ENCODE measurements around the gene FCRL1. TPM values are rescaled to one million over a fixed set of nuclear protein-coding genes. Genes with fewer than 3 reads are reported as not detected.

Gene FCRL1
- total RNA-seq, 1 experiment from 2014 or later = not detected

DNA sequence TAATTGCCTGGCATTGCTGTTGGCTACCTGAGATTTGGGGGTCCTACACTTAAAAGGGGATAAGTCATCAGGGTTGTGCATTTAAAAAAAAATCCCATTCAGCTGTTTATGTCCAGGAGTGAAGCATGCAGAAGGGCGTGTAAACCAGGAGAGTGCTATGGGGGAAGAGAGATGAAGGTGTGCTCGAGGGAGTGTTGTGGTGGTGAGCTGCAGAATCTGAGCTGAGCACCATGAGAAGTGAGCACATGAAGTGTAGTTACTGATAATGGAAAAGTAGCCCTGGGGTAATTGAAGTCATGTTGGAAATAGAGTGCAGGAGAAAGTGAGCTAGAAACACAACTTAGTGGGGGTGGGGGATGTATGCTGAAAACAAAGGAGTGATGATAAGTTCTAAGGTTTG lies 705 bp downstream of the FCRL1 start:
- Histone ChIP-seq H3K27ac (ENCODE audit: insufficient read length, low read depth, low read length) (no peak overlapping the region), H3K9ac (ENCODE audit: extremely low read depth, insufficient read length, low read length) (no peak overlapping the region), H3K79me1 (ENCODE audit: insufficient read depth, low read depth, low read length, poor library complexity, severe bottlenecking) (no peaks in the 10 kb centered on the region), H4K8ac (replicated peaks; ENCODE audit: insufficient read length, low read depth, low read length) (no peak overlapping the region), H3K9me3 (ENCODE audit: control insufficient read depth, low read depth, low read length) (no peaks in the 10 kb centered on the region), H2BK20ac (ENCODE audit: low read depth, low read length, poor library complexity, severe bottlenecking) (no peak overlapping the region), H4K5ac (ENCODE audit: insufficient read length, low read depth, low read length) (no peak overlapping the region), H2AFZ (ENCODE audit: low read length) (no peak overlapping the region), H3K4ac (ENCODE audit: low read depth, low read length) (no peak overlapping the region), H3K23ac (ENCODE audit: insufficient read length, low read depth, low read length) (no peak overlapping the region), H3K79me2 (ENCODE audit: insufficient read depth, low read length) (no peaks in the 10 kb centered on the region), H3K18ac (ENCODE audit: insufficient read length, low read depth, low read length) (no peak overlapping the region), H4K20me1 (ENCODE audit: control insufficient read depth, insufficient read depth, insufficient read length) (no peaks in the 10 kb centered on the region), H2BK120ac (ENCODE audit: low read depth, low read length, poor library complexity, severe bottlenecking) (no peak overlapping the region), H3K27me3 (ENCODE audit: insufficient read depth, low read length) (no peaks in the 10 kb centered on the region), H2BK5ac (ENCODE audit: insufficient read length, low read length) (no peak overlapping the region), H3T11ph (ENCODE audit: low read length) (no peak overlapping the region), H2BK12ac (ENCODE audit: insufficient read length, low read depth, low read length) (no peak overlapping the region), H2AK5ac (ENCODE audit: insufficient read length, low read length) (no peak overlapping the region), H3K56ac (ENCODE audit: insufficient read length, low read depth, low read length) (no peak overlapping the region), H3K4me2 (ENCODE audit: insufficient read depth, insufficient read length, low read length) (no peak overlapping the region), H3K23me2 (ENCODE audit: insufficient read length, low read depth, low read length, poor library complexity, severe bottlenecking) (no peaks in the 10 kb centered on the region), H2BK15ac (ENCODE audit: low read depth, low read length) (no peak overlapping the region), H3K4me1 (ENCODE audit: insufficient read depth, low read length) (no peaks in the 10 kb centered on the region), H4K91ac (ENCODE audit: insufficient read length, low read depth, low read length) (no peak overlapping the region), H3K14ac (ENCODE audit: insufficient read depth, low read length) (no peak overlapping the region)
- no peaks in the 10 kb centered on the region for H3K36me3 Mint-ChIP-seq (ENCODE audit: insufficient read depth in 1 of 3, low read depth in 3 of 3)
- WGBS (ENCODE audit: extremely low coverage, insufficient read length, low lambda C conversion rate) = no CpG with 5 or more reads among the region's 2 CpGs
- peaks cover 0 to 1% of the 10 kb centered on the region in 2 experiments; a peak in 3 of 5 replicates for H3K9me3 Mint-ChIP-seq
- H3K27ac Mint-ChIP-seq = no peak overlapping the region
- TF ChIP-seq, protein P1, sequence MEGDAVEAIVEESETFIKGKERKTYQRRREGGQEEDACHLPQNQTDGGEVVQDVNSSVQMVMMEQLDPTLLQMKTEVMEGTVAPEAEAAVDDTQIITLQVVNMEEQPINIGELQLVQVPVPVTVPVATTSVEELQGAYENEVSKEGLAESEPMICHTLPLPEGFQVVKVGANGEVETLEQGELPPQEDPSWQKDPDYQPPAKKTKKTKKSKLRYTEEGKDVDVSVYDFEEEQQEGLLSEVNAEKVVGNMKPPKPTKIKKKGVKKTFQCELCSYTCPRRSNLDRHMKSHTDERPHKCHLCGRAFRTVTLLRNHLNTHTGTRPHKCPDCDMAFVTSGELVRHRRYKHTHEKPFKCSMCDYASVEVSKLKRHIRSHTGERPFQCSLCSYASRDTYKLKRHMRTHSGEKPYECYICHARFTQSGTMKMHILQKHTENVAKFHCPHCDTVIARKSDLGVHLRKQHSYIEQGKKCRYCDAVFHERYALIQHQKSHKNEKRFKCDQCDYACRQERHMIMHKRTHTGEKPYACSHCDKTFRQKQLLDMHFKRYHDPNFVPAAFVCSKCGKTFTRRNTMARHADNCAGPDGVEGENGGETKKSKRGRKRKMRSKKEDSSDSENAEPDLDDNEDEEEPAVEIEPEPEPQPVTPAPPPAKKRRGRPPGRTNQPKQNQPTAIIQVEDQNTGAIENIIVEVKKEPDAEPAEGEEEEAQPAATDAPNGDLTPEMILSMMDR (conservative IDR thresholded peaks at IDR 0.05) = no peak
- H3K27me3 Mint-ChIP-seq (ENCODE audit: low read depth) = no peaks in the 10 kb centered on the region; the same call in none of the 2 replicates
- H3K4me1 Mint-ChIP-seq = no peaks in the 10 kb centered on the region
- H3K4me3 Mint-ChIP-seq = no peak overlapping the region
- no peak for DNase-seq

Data from H9 (cell line).